GM10248 (cell line): ENCODE data around the gene WBP1L.
A peak's percentile ranks its signal among the peaks of the same experiment; 100 is the strongest.

ENCODE experiments used
- CTCF ChIA-PET: fragments of 300-600 bp; sonication (Branson Sonifier 250); formaldehyde crosslinking; extraction: SDS; loops from one replicate; lab custom pipeline; 2021; ENCODE audit warnings: antibody characterized with exemption; lab: Yijun Ruan, JAX
- POLR2A ChIA-PET: fragments of 350-650 bp; sonication (Branson Sonifier 250); formaldehyde crosslinking; extraction: SDS; loops from one replicate; lab custom pipeline; 2020; ENCODE audit warnings: antibody characterized with exemption; lab: Yijun Ruan, JAX
- DNase-seq: peaks from one replicate; pipeline ENCODE4 v3.0.0; 2012; ENCODE audit errors: extremely low spot score
- CTCF ChIP-seq: IDR thresholded peaks from 2 replicates; pipeline ENCODE4 v1.5.1; 2012; ENCODE audit warnings: mild to moderate bottlenecking, low read depth; ENCODE audit errors: extremely low read depth, missing control alignments, control extremely low read depth

WBP1L gene

GRCh38 chr10:102827597-102827975 lies 83.8 kb downstream of the WBP1L start:
- ChIA-PET POLR2A (no interaction called here), CTCF (interaction anchor here (1.2 kb wide), 1 partner anchor 25 kb away, joined by 3 read pairs; no protein-coding TSS in a partner anchor)
- no peak for TF ChIP-seq CTCF
- DNase-seq = no peak

GRCh38 chr10:102831322-102832071 lies 87.7 kb downstream of the WBP1L start:
- ChIA-PET POLR2A (no interaction called here), CTCF (interaction anchor here (2.1 kb wide), 1 partner anchor 70 kb away, joined by 5 read pairs; no protein-coding TSS in a partner anchor)
- TF ChIP-seq CTCF = no peak

DNA sequence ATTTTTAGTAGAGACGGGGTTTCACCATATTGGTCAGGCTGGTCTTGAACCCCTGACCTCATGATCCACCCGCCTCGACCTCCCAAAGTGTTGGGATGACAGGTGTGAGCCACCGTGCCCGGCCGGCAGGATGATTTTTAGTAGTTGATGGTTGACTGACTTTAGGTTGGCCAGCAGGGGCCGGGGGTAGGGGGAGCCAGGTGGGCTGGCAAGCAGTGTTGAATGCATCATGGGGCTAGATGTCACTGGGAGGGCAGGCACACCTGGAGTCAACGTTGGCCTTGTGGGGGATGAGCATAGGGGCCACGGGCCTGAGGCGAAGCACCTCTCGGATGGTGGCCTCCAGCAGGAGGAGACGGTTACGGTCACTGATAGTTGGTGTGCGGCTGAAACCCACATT lies 88.5 kb downstream of the WBP1L start:
- ChIA-PET POLR2A (no interaction called here), CTCF (interaction anchor here (2.1 to 5.2 kb wide), 2 partner anchors 16 to 69 kb away, joined by 5 to 33 read pairs; no protein-coding TSS in a partner anchor)
- TF ChIP-seq CTCF = no peak
- DNase-seq = no peak

More at GRCh38 chr10:102831322-102832071, 87.7 kb downstream of the WBP1L start:
- DNase-seq = no peak

DNA sequence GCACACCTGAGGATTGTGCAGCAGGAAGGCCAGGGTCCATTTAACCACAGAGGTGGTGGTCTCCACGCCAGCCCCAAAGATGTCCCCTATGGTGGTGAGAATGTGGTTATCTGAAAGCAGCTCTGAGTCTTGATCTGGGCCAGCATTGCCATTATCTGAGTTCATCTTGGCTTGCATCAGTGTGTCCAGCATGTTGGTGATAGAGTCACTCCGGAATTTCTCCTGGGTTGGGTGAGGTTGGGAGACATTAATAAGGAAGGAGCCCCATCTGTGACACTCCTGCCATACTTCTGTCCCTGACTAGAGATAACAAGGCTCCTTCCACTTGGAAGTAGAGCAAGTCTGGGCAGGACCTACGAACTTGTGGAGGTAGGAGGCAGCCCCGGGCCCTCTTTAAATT lies 89.2 kb downstream of the WBP1L start:
- CTCF ChIA-PET = interaction anchor here (1.4 to 5.2 kb wide), 3 partner anchors 9 to 85 kb away, joined by 3 to 33 read pairs (median 4); partner anchors contain the start of gene CNNM2
- no peak for TF ChIP-seq CTCF
- POLR2A ChIA-PET = no interaction called here
- DNase-seq = no peak

DNA sequence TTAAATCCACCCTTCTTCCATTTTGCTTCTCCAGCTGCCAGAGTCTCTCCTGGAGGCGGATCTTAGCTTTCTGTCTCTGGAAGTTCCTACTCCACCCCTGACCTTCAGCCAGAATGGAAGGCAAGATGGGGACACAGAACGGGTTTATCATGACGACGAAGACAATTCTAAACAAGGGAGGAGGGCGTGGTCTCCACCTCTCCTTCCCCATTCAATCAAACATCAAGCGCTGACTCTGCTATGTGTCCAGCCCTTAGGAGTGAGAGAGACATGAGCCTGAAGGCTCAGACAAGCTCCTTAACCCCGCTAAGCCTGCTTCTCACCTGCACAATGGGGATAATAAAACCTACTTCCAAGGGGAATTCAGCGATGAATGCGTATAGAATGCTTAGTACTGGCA lies 90.4 kb downstream of the WBP1L start:
- ChIA-PET POLR2A (no interaction called here), CTCF (interaction anchor here (0.8 to 5.2 kb wide), 13 partner anchors 8 to 411 kb away, joined by 3 to 61 read pairs (median 4); partner anchors contain the start of gene CNNM2)
- TF ChIP-seq CTCF = no peak

GRCh38 chr10:102835007-102835482 lies 91.3 kb downstream of the WBP1L start:
- DNase-seq = peak; percentile 83
- TF ChIP-seq CTCF = peak; percentile 93
- ChIA-PET CTCF (interaction anchor here (0.7 to 5.2 kb wide), 20 partner anchors 9 to 527 kb away, joined by 3 to 61 read pairs (median 4); partner anchors contain the start of gene CNNM2), POLR2A (no interaction called here)

More for the DNA sequence above, 90.4 kb downstream of the WBP1L start:
- no peak for DNase-seq
